Measurements from ENCODE around the gene PPP4R1. TPM values are rescaled to one million over a fixed set of nuclear protein-coding genes. Genes with fewer than 3 reads are reported as not detected.

Gene PPP4R1
- total RNA-seq, 1 donor from 2014 or later = 136 TPM

DNA sequence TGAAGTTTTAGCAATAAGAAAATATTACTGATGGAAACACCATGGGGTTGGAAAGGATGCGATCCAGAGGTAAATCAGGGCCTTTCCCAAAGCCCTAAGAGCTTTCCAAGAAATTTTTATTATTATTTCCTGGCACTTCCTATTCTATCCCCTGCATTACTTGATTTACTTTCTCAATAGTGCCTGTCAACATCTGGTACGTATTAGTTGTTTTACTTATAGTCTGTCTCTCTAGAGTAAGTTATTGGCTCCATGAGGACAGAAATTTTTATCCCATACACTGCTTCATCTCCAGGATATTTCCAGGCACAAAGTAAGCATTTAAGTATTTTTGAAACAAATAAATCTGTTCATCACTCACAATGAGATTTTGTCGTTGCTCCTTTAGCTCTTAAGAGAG, 18.1 kb downstream of the PPP4R1 start:
- no peak overlapping the region for H3K4me3 Mint-ChIP-seq (ENCODE audit: unreplicated experiment)
- H3K27ac Mint-ChIP-seq (ENCODE audit: unreplicated experiment) = no peak overlapping the region
- TF ChIP-seq, protein P1, sequence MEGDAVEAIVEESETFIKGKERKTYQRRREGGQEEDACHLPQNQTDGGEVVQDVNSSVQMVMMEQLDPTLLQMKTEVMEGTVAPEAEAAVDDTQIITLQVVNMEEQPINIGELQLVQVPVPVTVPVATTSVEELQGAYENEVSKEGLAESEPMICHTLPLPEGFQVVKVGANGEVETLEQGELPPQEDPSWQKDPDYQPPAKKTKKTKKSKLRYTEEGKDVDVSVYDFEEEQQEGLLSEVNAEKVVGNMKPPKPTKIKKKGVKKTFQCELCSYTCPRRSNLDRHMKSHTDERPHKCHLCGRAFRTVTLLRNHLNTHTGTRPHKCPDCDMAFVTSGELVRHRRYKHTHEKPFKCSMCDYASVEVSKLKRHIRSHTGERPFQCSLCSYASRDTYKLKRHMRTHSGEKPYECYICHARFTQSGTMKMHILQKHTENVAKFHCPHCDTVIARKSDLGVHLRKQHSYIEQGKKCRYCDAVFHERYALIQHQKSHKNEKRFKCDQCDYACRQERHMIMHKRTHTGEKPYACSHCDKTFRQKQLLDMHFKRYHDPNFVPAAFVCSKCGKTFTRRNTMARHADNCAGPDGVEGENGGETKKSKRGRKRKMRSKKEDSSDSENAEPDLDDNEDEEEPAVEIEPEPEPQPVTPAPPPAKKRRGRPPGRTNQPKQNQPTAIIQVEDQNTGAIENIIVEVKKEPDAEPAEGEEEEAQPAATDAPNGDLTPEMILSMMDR (IDR thresholded peaks at IDR 0.05; ENCODE audit: partially characterized antibody, unreplicated experiment) = no peak
- DNase-seq = no peak
- no peaks in the 10 kb centered on the region for H3K36me3 Mint-ChIP-seq (ENCODE audit: unreplicated experiment)
- H3K27me3 Mint-ChIP-seq (ENCODE audit: unreplicated experiment) = no peaks in the 10 kb centered on the region
- H3K9me3 Mint-ChIP-seq (ENCODE audit: unreplicated experiment) = no peaks in the 10 kb centered on the region
- H3K4me1 Mint-ChIP-seq (ENCODE audit: low read depth, unreplicated experiment) = peaks cover 9% of the 10 kb centered on the region

DNA sequence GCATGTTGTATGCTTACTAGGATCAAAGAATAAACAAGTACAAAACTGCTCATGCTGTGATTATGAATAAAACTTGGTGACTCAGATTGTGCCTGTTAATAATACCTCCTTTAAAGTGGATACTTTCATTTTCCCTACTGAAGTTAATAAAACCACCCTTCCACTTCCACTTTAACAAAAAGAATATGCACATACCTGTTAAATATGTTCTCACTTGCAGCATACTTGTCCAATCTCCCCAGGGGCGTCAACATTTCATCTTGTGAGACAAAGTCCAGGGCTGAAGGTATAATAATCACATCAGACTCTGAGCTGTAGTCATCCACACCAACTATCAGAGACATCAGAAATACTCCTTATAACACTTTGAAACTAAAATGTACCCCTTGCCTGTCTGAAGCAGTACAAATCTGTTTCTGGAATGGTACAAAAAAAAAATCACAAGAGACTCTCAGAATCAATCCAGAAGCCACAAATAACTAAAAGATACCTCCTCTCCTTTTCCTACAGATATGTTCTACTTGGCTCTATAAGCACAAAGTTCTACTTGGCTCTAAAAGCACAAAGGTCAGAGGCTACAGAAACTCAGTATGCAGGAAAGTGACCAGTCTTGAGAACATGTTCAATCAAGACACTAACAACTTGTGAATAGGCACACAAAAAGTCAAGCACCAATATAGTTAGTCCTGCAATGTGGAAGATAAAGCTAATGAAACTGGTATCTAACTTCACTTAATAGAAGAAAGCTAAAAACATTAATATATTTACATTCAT, 19.3 kb downstream of the PPP4R1 start:
- no peaks in the 10 kb centered on the region for H3K9me3 Mint-ChIP-seq (ENCODE audit: unreplicated experiment)
- H3K4me3 Mint-ChIP-seq (ENCODE audit: unreplicated experiment) = no peak overlapping the region
- TF ChIP-seq, protein P1 (IDR thresholded peaks at IDR 0.05; ENCODE audit: partially characterized antibody, unreplicated experiment) = no peak
- no peak for DNase-seq
- no peaks in the 10 kb centered on the region for H3K27me3 Mint-ChIP-seq (ENCODE audit: unreplicated experiment)
- peaks cover 9% of the 10 kb centered on the region for H3K4me1 Mint-ChIP-seq (ENCODE audit: low read depth, unreplicated experiment)
- H3K27ac Mint-ChIP-seq (ENCODE audit: unreplicated experiment) = no peak overlapping the region
- no peaks in the 10 kb centered on the region for H3K36me3 Mint-ChIP-seq (ENCODE audit: unreplicated experiment)

DNA sequence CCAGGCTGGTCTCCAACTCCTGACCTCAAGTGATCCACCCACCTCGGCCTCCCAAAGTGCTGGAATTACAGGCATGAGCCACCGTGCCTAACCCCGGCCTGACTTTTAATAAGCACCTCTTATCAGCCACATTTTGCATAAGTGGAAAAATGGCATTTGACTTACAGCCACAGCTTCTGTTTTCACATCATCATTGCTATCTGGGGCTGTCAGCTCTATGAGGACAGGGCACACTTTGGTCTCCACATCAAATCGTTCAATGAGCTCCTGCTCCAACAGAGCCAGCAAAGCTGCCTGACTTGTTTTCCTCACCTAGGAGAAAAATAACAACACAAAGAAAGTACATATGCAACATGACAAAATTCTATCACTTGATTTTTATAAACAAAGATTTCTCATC, 26.4 kb downstream of the PPP4R1 start:
- no peak overlapping the region for H3K4me3 Mint-ChIP-seq (ENCODE audit: unreplicated experiment)
- DNase-seq = no peak
- H3K27me3 Mint-ChIP-seq (ENCODE audit: unreplicated experiment) = no peaks in the 10 kb centered on the region
- no peaks in the 10 kb centered on the region for H3K9me3 Mint-ChIP-seq (ENCODE audit: unreplicated experiment)
- no peak overlapping the region for H3K27ac Mint-ChIP-seq (ENCODE audit: unreplicated experiment)
- H3K36me3 Mint-ChIP-seq (ENCODE audit: unreplicated experiment) = no peaks in the 10 kb centered on the region
- TF ChIP-seq, protein P1 (IDR thresholded peaks at IDR 0.05; ENCODE audit: partially characterized antibody, unreplicated experiment) = no peak
- peaks cover 1% of the 10 kb centered on the region for H3K4me1 Mint-ChIP-seq (ENCODE audit: low read depth, unreplicated experiment)

DNA sequence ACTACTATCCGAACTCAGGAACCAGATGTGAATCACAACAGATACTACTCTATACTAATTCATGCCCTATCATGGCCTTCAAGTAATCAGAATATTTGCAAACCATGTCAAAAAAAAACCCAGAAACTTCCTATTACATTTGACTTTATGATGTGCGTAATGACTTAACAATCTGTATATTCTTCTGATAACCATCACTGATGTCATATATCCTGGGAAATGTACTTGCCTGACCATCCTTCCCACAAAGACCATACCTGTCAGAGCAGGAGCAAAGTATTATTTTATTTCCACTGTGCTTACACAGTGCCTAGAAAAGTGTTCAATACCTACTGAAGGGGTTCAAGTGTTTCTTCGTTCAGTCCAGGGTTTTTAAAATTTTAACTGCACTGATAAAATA, 27.5 kb downstream of the PPP4R1 start:
- DNase-seq = no peak
- H3K27me3 Mint-ChIP-seq (ENCODE audit: unreplicated experiment) = no peaks in the 10 kb centered on the region
- no peak overlapping the region for H3K27ac Mint-ChIP-seq (ENCODE audit: unreplicated experiment)
- no peaks in the 10 kb centered on the region for H3K9me3 Mint-ChIP-seq (ENCODE audit: unreplicated experiment)
- peaks cover 1% of the 10 kb centered on the region for H3K4me1 Mint-ChIP-seq (ENCODE audit: low read depth, unreplicated experiment)
- TF ChIP-seq, protein P1 (IDR thresholded peaks at IDR 0.05; ENCODE audit: partially characterized antibody, unreplicated experiment) = no peak
- peaks cover 8% of the 10 kb centered on the region for H3K36me3 Mint-ChIP-seq (ENCODE audit: unreplicated experiment)
- H3K4me3 Mint-ChIP-seq (ENCODE audit: unreplicated experiment) = no peak overlapping the region

DNA sequence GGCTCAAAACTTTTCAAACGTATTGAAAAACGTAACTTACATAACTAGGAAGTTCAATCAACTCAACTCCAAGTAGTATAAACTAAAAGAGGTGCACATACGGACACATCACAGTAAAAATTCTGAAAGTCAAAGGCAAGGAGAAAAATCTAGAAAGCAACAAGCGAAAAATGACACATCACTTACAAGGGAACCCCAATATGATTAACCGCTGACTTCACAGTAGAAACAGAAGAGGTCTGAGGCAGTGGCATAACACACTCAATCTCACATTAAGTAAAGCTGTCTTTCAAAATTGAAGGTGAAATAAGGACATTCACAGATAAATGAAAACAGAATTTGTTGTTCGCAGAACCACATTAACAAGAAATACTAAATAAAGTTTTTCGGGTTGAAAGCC, 32.7 kb downstream of the PPP4R1 start:
- H3K4me1 Mint-ChIP-seq (ENCODE audit: low read depth, unreplicated experiment) = peaks cover 1% of the 10 kb centered on the region
- no peaks in the 10 kb centered on the region for H3K9me3 Mint-ChIP-seq (ENCODE audit: unreplicated experiment)
- peaks cover 19% of the 10 kb centered on the region for H3K36me3 Mint-ChIP-seq (ENCODE audit: unreplicated experiment)
- H3K27ac Mint-ChIP-seq (ENCODE audit: unreplicated experiment) = no peak overlapping the region
- TF ChIP-seq, protein P1 (IDR thresholded peaks at IDR 0.05; ENCODE audit: partially characterized antibody, unreplicated experiment) = no peak
- H3K27me3 Mint-ChIP-seq (ENCODE audit: unreplicated experiment) = no peaks in the 10 kb centered on the region
- DNase-seq = no peak
- no peak overlapping the region for H3K4me3 Mint-ChIP-seq (ENCODE audit: unreplicated experiment)

All from glutamatergic neuron (in vitro differentiated cells).